GM23248 (cell line): ENCODE results near the gene XIAP.

ENCODE experiments used
- EZH2 ChIP-seq: fragments of 200-600 bp; sonication (generic); IDR thresholded peaks from 2 replicates; pipeline ENCODE4 v1.6.1; 2018; ENCODE audit warnings: antibody characterized with exemption, mild to moderate bottlenecking; ENCODE audit not compliant: insufficient read depth, poor library complexity, severe bottlenecking
- EZH2phosphoT487 ChIP-seq: fragments of 200-600 bp; sonication (generic); IDR thresholded peaks from 2 replicates; pipeline ENCODE4 v1.6.1; 2018; ENCODE audit warnings: antibody characterized with exemption, moderate library complexity, mild to moderate bottlenecking, low read depth; ENCODE audit not compliant: insufficient read depth

- no peak for TF ChIP-seq EZH2phosphoT487
- no peak for TF ChIP-seq EZH2
Observed at GRCh38 chrX:123818243-123818642, 41.6 kb upstream of the XIAP start.
